Mucosa of descending colon (tissue), 3 donors: ENCODE data around the gene ACVRL1. TPM values are rescaled to one million over a fixed set of nuclear protein-coding genes. Genes with fewer than 3 reads are reported as not detected.
A peak's percentile ranks its signal among the peaks of the same experiment; 100 is the strongest.

Source experiments
- ATAC-seq: fragments of 200-7000 bp; cut with Tn5 transposase; one replicate; pipeline ENCODE4 v1.9.1; 2020; ENCODE audit warnings: mild to moderate bottlenecking, moderate library complexity
- DNase-seq, 3 donors: peaks; one replicate each; pipeline ENCODE4 v3.0.0-alpha.2; 2020
- H3K36me3 ChIP-seq: fragments of 200-600 bp; one replicate; pipeline ENCODE4 v1.8.0; 2021; ENCODE audit warnings: low read depth, mild to moderate bottlenecking
- H3K4me1 ChIP-seq: fragments of 200-600 bp; one replicate; pipeline ENCODE4 v1.8.0; 2021; ENCODE audit warnings: low read depth, mild to moderate bottlenecking
- H3K4me3 ChIP-seq: fragments of 200-600 bp; one replicate; pipeline ENCODE4 v1.8.0; 2021; ENCODE audit warnings: mild to moderate bottlenecking
- H3K9me3 ChIP-seq: fragments of 200-600 bp; one replicate; pipeline ENCODE4 v1.8.0; 2021; ENCODE audit warnings: mild to moderate bottlenecking
- CTCF ChIP-seq: fragments of 200-600 bp; IDR thresholded peaks from one replicate; pipeline ENCODE4 v1.8.0; 2022; ENCODE audit warnings: antibody characterized with exemption, mild to moderate bottlenecking
- intact Hi-C, 2 donors: fragments of 100-400 bp; cut with DNase I in 1 of 2; cut with micrococcal nuclease in 1 of 2; formaldehyde crosslinking; loops; one replicate each; pipeline versions ENCODE4 v1.11.0 to v1.11.1; 2022; cut with DNase I, micrococcal nuclease
- total RNA-seq, 3 donors: library from RNA; stranded (reverse); fragmentation: NEBNext Ultra II Directional in 2 of 3; extraction: Animal tissue kit (Norgen Biotek cat#: 25700) in 2 of 3; gene quantifications; one replicate each; pipeline versions ENCODE4 v1.2.1 to v1.2.4, GENCODE V29; 2021 to 2023
- donor health status: DM: no; HTN: no; CAD: no; lungs with moderate emphysema.
- donor health status: DM: no; HTN: no; CAD: no.
- donor health status: DM: no; HTN: yes; CAD: no.

ACVRL1 gene
- total RNA-seq, 3 donors from 2014 or later = 132 to 261 (median 247) TPM

GRCh38 chr12:51898937-51899336 is 8.4 kb upstream of the ACVRL1 start:
- ATAC-seq (peak; percentile 7), DNase-seq (peak in 1 of 3 donors; percentile 28)
- H3K36me3 ChIP-seq = no peaks in the 10 kb centered on the region
- no peaks in the 10 kb centered on the region for H3K9me3 ChIP-seq
- H3K4me3 ChIP-seq = no peak overlapping the region
- H3K4me1 ChIP-seq = peaks cover 22% of the 10 kb centered on the region
- intact Hi-C loops = loop anchor here in 1 of 2 donors (10.0 kb wide), 1 partner anchor 76 kb away; no protein-coding TSS in a partner anchor
- TF ChIP-seq CTCF = no peak

- ATAC-seq (no peak), DNase-seq (peak in 1 of 3 donors; percentile 38)
- H3K4me3 ChIP-seq = no peak overlapping the region
- H3K36me3 ChIP-seq = no peaks in the 10 kb centered on the region
- TF ChIP-seq CTCF = no peak
- H3K9me3 ChIP-seq = no peaks in the 10 kb centered on the region
- peaks cover 15% of the 10 kb centered on the region for H3K4me1 ChIP-seq
- intact Hi-C loops = no loop called here
Observed at GRCh38 chr12:51900323-51900889, 6.9 kb upstream of the ACVRL1 start.

GRCh38 chr12:51901121-51901817 is 6.0 kb upstream of the ACVRL1 start:
- intact Hi-C loops = no loop called here
- no peaks in the 10 kb centered on the region for H3K36me3 ChIP-seq
- H3K4me3 ChIP-seq = no peak overlapping the region
- peaks cover 24% of the 10 kb centered on the region for H3K4me1 ChIP-seq
- TF ChIP-seq CTCF = no peak
- peak in 2 of 3 donors; percentile 63 to 81 for DNase-seq
- ATAC-seq = peak; percentile 77
- no peaks in the 10 kb centered on the region for H3K9me3 ChIP-seq

- Histone ChIP-seq H3K36me3 (no peaks in the 10 kb centered on the region), H3K4me1 (peaks cover 27% of the 10 kb centered on the region), H3K4me3 (no peak overlapping the region), H3K9me3 (no peaks in the 10 kb centered on the region)
- ATAC-seq = no peak
- intact Hi-C loops = no loop called here
- TF ChIP-seq CTCF = no peak
- DNase-seq = no peak
Observed at GRCh38 chr12:51901881-51902280, 5.4 kb upstream of the ACVRL1 start.

GRCh38 chr12:51904951-51905470 is 2.3 kb upstream of the ACVRL1 start:
- Histone ChIP-seq H3K9me3 (no peaks in the 10 kb centered on the region), H3K4me1 (peaks cover 30% of the 10 kb centered on the region), H3K4me3 (no peak overlapping the region), H3K36me3 (no peaks in the 10 kb centered on the region)
- no peak for ATAC-seq
- peak in 2 of 3 donors; percentile 21 to 30 for DNase-seq
- TF ChIP-seq CTCF = no peak
- intact Hi-C loops = no loop called here
